CD14-positive monocyte (primary cell): ENCODE results near the gene GIPR. TPM values are rescaled to one million over a fixed set of nuclear protein-coding genes. Genes with fewer than 3 reads are reported as not detected.
"Not testable (repeated sequence)": the region's sequence is repeated elsewhere in the genome, so short reads cannot be mapped to it uniquely, and the experiment has no call there.

Experiments
- DNase-seq, 3 donors: peaks; one replicate each; pipeline ENCODE4 v3.0.0-alpha.2; 2011 to 2022
- H2AFZ ChIP-seq: 2 replicates; pipeline ENCODE4 v1.6.0; 2012; ENCODE audit warnings: mild to moderate bottlenecking, low read depth, low read length, inconsistent platforms; ENCODE audit not compliant: insufficient read depth, poor library complexity, severe bottlenecking
- H3K27ac ChIP-seq, 2 donors: 1 replicate in 1 of 2; 2 replicates in 1 of 2; pipeline ENCODE4 v1.5.1; 2012 to 2013; ENCODE audit warnings: low read length in 2 of 2, control low read depth in 1 of 2, inconsistent platforms in 1 of 2, low read depth in 1 of 2, mild to moderate bottlenecking in 1 of 2
- H3K27me3 ChIP-seq, 2 donors: one replicate each; pipeline versions ENCODE4 v1.6.0 to v1.6.1; 2011 to 2013; ENCODE audit warnings: low read length in 2 of 2; ENCODE audit not compliant: control insufficient read depth in 2 of 2, insufficient read depth in 2 of 2
- H3K36me3 ChIP-seq, 2 donors: replicated peaks in 1 of 2; 1 replicate in 1 of 2; 2 replicates in 1 of 2; pipeline versions ENCODE4 v1.5.1 to v1.6.1; 2012 to 2013; ENCODE audit warnings: low read length in 2 of 2, control low read depth in 1 of 2, inconsistent platforms in 1 of 2, mild to moderate bottlenecking in 1 of 2; ENCODE audit not compliant: insufficient read depth in 2 of 2, control insufficient read depth in 1 of 2
- H3K4me1 ChIP-seq, 2 donors: 1 replicate in 1 of 2; 2 replicates in 1 of 2; pipeline versions ENCODE4 v1.5.1 to v1.6.1; 2012 to 2013; ENCODE audit warnings: low read length in 2 of 2, control low read depth in 1 of 2, inconsistent platforms in 1 of 2, mild to moderate bottlenecking in 1 of 2, moderate library complexity in 1 of 2; ENCODE audit not compliant: insufficient read depth in 2 of 2, control insufficient read depth in 1 of 2
- H3K4me2 ChIP-seq: replicated peaks from 2 replicates; pipeline ENCODE3; 2012; ENCODE audit warnings: low read length, moderate library complexity, mild to moderate bottlenecking; ENCODE audit not compliant: poor library complexity, severe bottlenecking; ENCODE audit errors: extremely low read depth
- H3K4me3 ChIP-seq, 3 experiments: fragments of 200-600 bp in 1 of 3; sonication (generic) in 1 of 3; replicated peaks in 1 of 3; 1 replicate in 2 of 3; 2 replicates in 1 of 3; pipeline ENCODE4 v1.5.1; 2011 to 2013; ENCODE audit warnings: low read length in 3 of 3, mild to moderate bottlenecking in 3 of 3, control low read depth in 2 of 3, low read depth in 2 of 3, inconsistent platforms in 1 of 3, moderate library complexity in 1 of 3
- H3K79me2 ChIP-seq: 2 replicates; pipeline ENCODE4 v1.6.0; 2012; ENCODE audit warnings: mild to moderate bottlenecking, control low read depth, inconsistent platforms, low read length, moderate library complexity; ENCODE audit not compliant: insufficient read depth
- H3K9ac ChIP-seq: 2 replicates; pipeline ENCODE4 v1.6.0; 2017; ENCODE audit warnings: low read length, mild to moderate bottlenecking; ENCODE audit not compliant: insufficient read depth, poor library complexity, severe bottlenecking
- H3K9me3 ChIP-seq, 2 donors: replicated peaks in 1 of 2; 1 replicate in 1 of 2; 2 replicates in 1 of 2; pipeline versions ENCODE4 v1.5.1 to v1.6.1; 2012 to 2013; ENCODE audit warnings: low read length in 2 of 2, control low read depth in 1 of 2; ENCODE audit not compliant: control insufficient read depth in 1 of 2, insufficient read depth in 1 of 2
- H4K20me1 ChIP-seq: 2 replicates; pipeline ENCODE4 v1.6.0; 2012; ENCODE audit warnings: mild to moderate bottlenecking, low read length, control low read depth, moderate library complexity; ENCODE audit not compliant: insufficient read depth
- H3K27ac Mint-ChIP-seq, 7 donors: one replicate each; pipeline ENCODE4 v1.8.0; 2020; ENCODE audit warnings: mild to moderate bottlenecking in 7 of 7, mixed read lengths in 7 of 7, moderate library complexity in 6 of 7, inconsistent platforms in 2 of 7
- H3K27me3 Mint-ChIP-seq, 3 donors: one replicate each; pipeline ENCODE4 v1.8.0; 2021 to 2022; ENCODE audit warnings: low read depth in 3 of 3, mild to moderate bottlenecking in 3 of 3, mixed read lengths in 3 of 3, moderate library complexity in 3 of 3, inconsistent platforms in 1 of 3
- H3K36me3 Mint-ChIP-seq, 2 donors: one replicate each; pipeline ENCODE4 v1.8.0; 2020; ENCODE audit warnings: mixed read lengths in 2 of 2, inconsistent platforms in 1 of 2, mild to moderate bottlenecking in 1 of 2
- H3K4me1 Mint-ChIP-seq: one replicate; pipeline ENCODE4 v1.8.0; 2020; ENCODE audit warnings: mild to moderate bottlenecking, mixed read lengths
- H3K4me3 Mint-ChIP-seq, 2 donors: one replicate each; pipeline ENCODE4 v1.8.0; 2020; ENCODE audit warnings: mild to moderate bottlenecking in 2 of 2, mixed read lengths in 2 of 2, moderate library complexity in 1 of 2
- H3K9me3 Mint-ChIP-seq, 7 donors: one replicate each; pipeline ENCODE4 v1.8.0; 2020 to 2022; ENCODE audit warnings: mixed read lengths in 7 of 7, mild to moderate bottlenecking in 6 of 7, moderate library complexity in 6 of 7, inconsistent platforms in 2 of 7
- CTCF ChIP-seq: fragments of 200-600 bp; IDR thresholded peaks from one replicate; pipeline ENCODE4 v1.8.0; 2022; ENCODE audit warnings: antibody characterized with exemption, mild to moderate bottlenecking
- WGBS: methylation state at CpG from one replicate; pipeline ENCODE4 v1.1.5; 2013; ENCODE audit warnings: missing lambda C conversion rate; ENCODE audit not compliant: insufficient coverage; 5-methylcytosine and 5-hydroxymethylcytosine counted together
- intact Hi-C, 2 donors: fragments of 100-400 bp; cut with micrococcal nuclease; formaldehyde crosslinking; loops; one replicate each; pipeline versions ENCODE4 v1.15.0 to v1.15.1; 2023
- polyA plus RNA-seq, 3 donors: library from polyadenylated mRNA; depleted of rRNA in 1 of 3; unstranded in 2 of 3; stranded (reverse) in 1 of 3; fragments of 300-500 nt in 2 of 3; fragments of >200 nt in 1 of 3; fragmentation: Illumina TruSeq in 2 of 3; gene quantifications; 1 replicate in 2 of 3; 2 replicates in 1 of 3; pipeline ENCODE4 v1.2.3, GENCODE V29; 2012 to 2021

Gene GIPR
- polyA plus RNA-seq, 3 donors, result not detected

- Histone ChIP-seq H3K4me1 (peaks cover 19 to 20% of the 10 kb centered on the region in 2 donors), H3K4me2 (peak overlapping the region; percentile 71), H3K27me3 (peaks cover 11 to 25% of the 10 kb centered on the region in 2 donors), H3K4me3 (peak overlapping the region in 1 of 3 experiments; percentile 62), H3K36me3 (peaks cover 12 to 32% of the 10 kb centered on the region in 2 donors), H3K9ac (no peak overlapping the region), H3K9me3 (no peaks in the 10 kb centered on the region), H2AFZ (peak overlapping the region; percentile 83), H4K20me1 (no peaks in the 10 kb centered on the region), H3K27ac (no peak overlapping the region), H3K79me2 (no peaks in the 10 kb centered on the region)
- no peak for TF ChIP-seq CTCF
- intact Hi-C loops, result loop anchor here (5.0 to 10.0 kb wide), 3 partner anchors 75 to 187 kb away; partner anchors contain the start of genes PPM1N (in 1 of the 2) and RTN2 (in 1 of the 2)
- 95% methylated on average over 7 of the region's 8 CpGs for WGBS
- H3K27me3 Mint-ChIP-seq, result peaks cover 34 to 40% (median 35%) of the 10 kb centered on the region in 3 donors
- peak overlapping the region in 1 of 2 donors; percentile 93 for H3K4me3 Mint-ChIP-seq
- H3K9me3 Mint-ChIP-seq, result peaks cover 0 to 4% (median 0%) of the 10 kb centered on the region in 7 donors
- H3K27ac Mint-ChIP-seq, result peak overlapping the region in 1 of 7 donors; percentile 87
- H3K36me3 Mint-ChIP-seq, result peaks cover 38% of the 10 kb centered on the region in 2 donors
- DNase-seq, result no peak
- peaks cover 22% of the 10 kb centered on the region for H3K4me1 Mint-ChIP-seq
Observed at GRCh38 chr19:45682117-45682516, 14.1 kb downstream of the GIPR start.

GRCh38 chr19:45682908-45683307 lies 14.9 kb downstream of the GIPR start:
- H3K27me3 Mint-ChIP-seq, result peaks cover 26 to 33% (median 27%) of the 10 kb centered on the region in 3 donors
- TF ChIP-seq CTCF, result no peak
- Histone ChIP-seq H3K36me3 (peaks cover 20 to 40% of the 10 kb centered on the region in 2 donors), H3K79me2 (no peaks in the 10 kb centered on the region), H3K27ac (no peak overlapping the region), H3K9ac (no peak overlapping the region), H3K9me3 (no peaks in the 10 kb centered on the region), H3K4me1 (peaks cover 12 to 13% of the 10 kb centered on the region in 2 donors), H3K4me2 (no peak overlapping the region), H2AFZ (no peak overlapping the region), H3K27me3 (peaks cover 4 to 17% of the 10 kb centered on the region in 2 donors), H3K4me3 (no peak overlapping the region), H4K20me1 (no peaks in the 10 kb centered on the region)
- peak overlapping the region in 2 of 7 donors; percentile 39 to 66 for H3K27ac Mint-ChIP-seq
- peaks cover 44 to 46% of the 10 kb centered on the region in 2 donors for H3K36me3 Mint-ChIP-seq
- 97% methylated on average over 5 of the region's 5 CpGs for WGBS
- H3K9me3 Mint-ChIP-seq, result peaks cover 0 to 3% (median 0%) of the 10 kb centered on the region in 7 donors
- intact Hi-C loops, result loop anchor here (5.0 to 10.0 kb wide), 3 partner anchors 76 to 188 kb away; partner anchors contain the start of genes PPM1N (in 1 of the 2) and RTN2 (in 1 of the 2)
- H3K4me1 Mint-ChIP-seq, result peaks cover 15% of the 10 kb centered on the region
- H3K4me3 Mint-ChIP-seq, result no peak overlapping the region
- DNase-seq, result no peak

- H3K27me3 Mint-ChIP-seq, result peaks cover 5 to 12% (median 7%) of the 10 kb centered on the region in 3 donors
- not testable (repeated sequence) for H3K4me3 ChIP-seq, H4K20me1 ChIP-seq, H3K79me2 ChIP-seq, H3K4me1 Mint-ChIP-seq, H3K4me1 ChIP-seq, H3K9me3 Mint-ChIP-seq, H2AFZ ChIP-seq, H3K9me3 ChIP-seq, H3K9ac ChIP-seq, DNase-seq, H3K27me3 ChIP-seq, H3K27ac ChIP-seq, H3K4me2 ChIP-seq, H3K4me3 Mint-ChIP-seq
- H3K36me3 Mint-ChIP-seq, result peaks cover 57 to 61% of the 10 kb centered on the region in 2 donors
- H3K27ac Mint-ChIP-seq, result peak overlapping the region in 2 of 7 donors; percentile 30 to 61
- intact Hi-C loops, result loop anchor here in 1 of 2 donors (10.0 kb wide), 1 partner anchor 190 kb away; the partner anchor contains the start of genes PPM1N and RTN2
- WGBS, result 85% methylated on average over 5 of the region's 11 CpGs
- H3K36me3 ChIP-seq, result peaks cover 26 to 48% of the 10 kb centered on the region in 2 donors
Observed at GRCh38 chr19:45685045-45685444, 17.0 kb downstream of the GIPR start.
